Uterus (tissue), 4 donors: Measurements from ENCODE around the gene ANG. TPM values are rescaled to one million over a fixed set of nuclear protein-coding genes. Genes with fewer than 3 reads are reported as not detected.
"Not testable (repeated sequence)": the region's sequence is repeated elsewhere in the genome, so short reads cannot be mapped to it uniquely, and the experiment has no call there.

ENCODE experiments used
- DNase-seq, 2 donors: peaks; one replicate each; pipeline ENCODE4 v3.0.0-alpha.2; 2019 to 2020
- H3K27ac ChIP-seq, 2 donors: fragments of 200-600 bp; sonication (generic); 1 replicate in 1 of 2; 2 replicates in 1 of 2; pipeline ENCODE4 v1.5.1; 2016 to 2018
- H3K27me3 ChIP-seq, 2 donors: fragments of 200-600 bp; sonication (generic); one replicate each; pipeline ENCODE4 v1.5.1; 2018 to 2019; ENCODE audit warnings: control low read depth in 1 of 2
- H3K36me3 ChIP-seq, 2 donors: fragments of 200-600 bp; sonication (generic); one replicate each; pipeline ENCODE4 v1.5.1; 2019; ENCODE audit warnings: control low read depth in 1 of 2
- H3K4me1 ChIP-seq, 2 donors: fragments of 200-600 bp; sonication (generic); one replicate each; pipeline ENCODE4 v1.5.1; 2018 to 2019; ENCODE audit warnings: control low read depth in 1 of 2
- H3K4me3 ChIP-seq, 2 donors: fragments of 200-600 bp; sonication (generic); 1 replicate in 1 of 2; 2 replicates in 1 of 2; pipeline ENCODE4 v1.5.1; 2018 to 2019; ENCODE audit warnings: mild to moderate bottlenecking in 1 of 2
- H3K9me3 ChIP-seq, 2 donors: fragments of 200-600 bp; sonication (generic); one replicate each; pipeline ENCODE4 v1.5.1; 2019; ENCODE audit warnings: control low read depth in 1 of 2
- CTCF ChIP-seq, 4 experiments: fragments of 200-600 bp in 2 of 4; fragments of 450-650 bp in 2 of 4; sonication (generic) in 2 of 4; IDR thresholded peaks; one replicate each; pipeline ENCODE4 v1.5.1; 2016 to 2019; ENCODE audit warnings: antibody characterized with exemption in 4 of 4, mild to moderate bottlenecking in 2 of 4, moderate library complexity in 1 of 4
- POLR2A ChIP-seq, 2 donors: fragments of 450-650 bp; IDR thresholded peaks; one replicate each; pipeline ENCODE4 v1.6.1; 2016; ENCODE audit warnings: antibody characterized with exemption in 2 of 2, mild to moderate bottlenecking in 1 of 2, moderate library complexity in 1 of 2
- intact Hi-C: fragments of 100-400 bp; cut with DNase I; formaldehyde crosslinking; loops from one replicate; pipeline ENCODE4 v1.15.1; 2023; ENCODE audit warnings: low total_unique reads
- total RNA-seq, 4 donors: library from RNA; depleted of rRNA in 3 of 4; stranded (reverse); fragments of >200 nt in 3 of 4; gene quantifications; one replicate each; pipeline versions ENCODE4 v1.1.0 to v1.2.4, GENCODE V29; 2014 to 2023
- donor health status: DM: yes; HTN: yes; CAD: no.

The ANG gene
- total RNA-seq, 4 donors from 2014 or later, result 4.2 to 20.8 (median 12.2) TPM

GRCh38 chr14:20722016-20722415 is 33.5 kb downstream of the ANG start:
- Histone ChIP-seq H3K4me1 (no peaks in the 10 kb centered on the region), H3K36me3 (no peaks in the 10 kb centered on the region), H3K4me3 (no peak overlapping the region), H3K27ac (no peak overlapping the region), H3K27me3 (no peaks in the 10 kb centered on the region), H3K9me3 (no peaks in the 10 kb centered on the region)
- intact Hi-C loops, result no loop called here
- no peak for TF ChIP-seq POLR2A (IDR thresholded peaks at IDR 0.05)
- TF ChIP-seq CTCF (IDR thresholded peaks at IDR 0.05), result no peak
- DNase-seq, result no peak

GRCh38 chr14:20723488-20723887 is 34.9 kb downstream of the ANG start:
- Histone ChIP-seq H3K36me3 (no peaks in the 10 kb centered on the region), H3K27me3 (no peaks in the 10 kb centered on the region), H3K4me1 (no peaks in the 10 kb centered on the region), H3K27ac (no peak overlapping the region), H3K4me3 (no peak overlapping the region), H3K9me3 (no peaks in the 10 kb centered on the region)
- DNase-seq, result no peak
- intact Hi-C loops, result no loop called here
- TF ChIP-seq POLR2A (IDR thresholded peaks at IDR 0.05) (no peak), CTCF (IDR thresholded peaks at IDR 0.05) (no peak)

GRCh38 chr14:20726121-20726520 is 37.6 kb downstream of the ANG start:
- H3K27ac ChIP-seq, H3K4me3 ChIP-seq, H3K27me3 ChIP-seq, H3K9me3 ChIP-seq, DNase-seq, H3K4me1 ChIP-seq, intact Hi-C loops, H3K36me3 ChIP-seq: not testable (repeated sequence)

GRCh38 chr14:20726531-20726930 is 38.0 kb downstream of the ANG start:
- H3K9me3 ChIP-seq, result no peaks in the 10 kb centered on the region
- intact Hi-C loops, result no loop called here
- H3K27me3 ChIP-seq, result no peaks in the 10 kb centered on the region
- DNase-seq, result no peak
- no peaks in the 10 kb centered on the region for H3K36me3 ChIP-seq
- no peak overlapping the region for H3K4me3 ChIP-seq
- H3K4me1 ChIP-seq, result no peaks in the 10 kb centered on the region
- TF ChIP-seq CTCF (IDR thresholded peaks at IDR 0.05), result no peak
- no peak for TF ChIP-seq POLR2A (IDR thresholded peaks at IDR 0.05)
- no peak overlapping the region for H3K27ac ChIP-seq

GRCh38 chr14:20730891-20731290 is 42.3 kb downstream of the ANG start:
- H3K27me3 ChIP-seq, result no peaks in the 10 kb centered on the region
- intact Hi-C loops, result no loop called here
- no peak overlapping the region for H3K27ac ChIP-seq
- no peaks in the 10 kb centered on the region for H3K9me3 ChIP-seq
- no peak for DNase-seq
- TF ChIP-seq POLR2A (IDR thresholded peaks at IDR 0.05), result no peak
- no peak for TF ChIP-seq CTCF (IDR thresholded peaks at IDR 0.05)
- H3K4me1 ChIP-seq, result no peaks in the 10 kb centered on the region
- H3K4me3 ChIP-seq, result no peak overlapping the region
- H3K36me3 ChIP-seq, result no peaks in the 10 kb centered on the region

GRCh38 chr14:20732477-20732876 is 43.9 kb downstream of the ANG start:
- Histone ChIP-seq H3K4me3 (no peak overlapping the region), H3K27me3 (no peaks in the 10 kb centered on the region), H3K36me3 (no peaks in the 10 kb centered on the region), H3K27ac (no peak overlapping the region), H3K9me3 (no peaks in the 10 kb centered on the region), H3K4me1 (no peaks in the 10 kb centered on the region)
- TF ChIP-seq CTCF (IDR thresholded peaks at IDR 0.05), result no peak
- no peak for TF ChIP-seq POLR2A (IDR thresholded peaks at IDR 0.05)
- DNase-seq, result no peak
- intact Hi-C loops, result no loop called here
